Tibial nerve (tissue), 4 donors: Measurements from ENCODE around the gene SPNS3. TPM values are rescaled to one million over a fixed set of nuclear protein-coding genes. Genes with fewer than 3 reads are reported as not detected.
A peak's percentile ranks its signal among the peaks of the same experiment; 100 is the strongest.

Experiments
- DNase-seq, 2 donors: peaks; one replicate each; pipeline ENCODE4 v3.0.0-alpha.2; 2019; ENCODE audit warnings: low spot score in 2 of 2
- H3K27ac ChIP-seq, 4 donors: fragments of 200-600 bp; sonication (generic) in 3 of 4; one replicate each; pipeline ENCODE4 v1.5.1; 2017 to 2019; ENCODE audit warnings: mild to moderate bottlenecking in 1 of 4
- H3K27me3 ChIP-seq, 2 donors: fragments of 200-600 bp; sonication (generic) in 1 of 2; one replicate each; pipeline versions ENCODE4 v1.5.1 to v1.6.0; 2017 to 2019
- H3K36me3 ChIP-seq, 3 donors: fragments of 200-600 bp; sonication (generic); one replicate each; pipeline ENCODE4 v1.5.1; 2018 to 2019
- H3K4me1 ChIP-seq, 4 donors: fragments of 200-600 bp; sonication (generic) in 3 of 4; one replicate each; pipeline ENCODE4 v1.5.1; 2017 to 2019
- H3K4me3 ChIP-seq, 4 donors: fragments of 200-600 bp; sonication (generic) in 3 of 4; one replicate each; pipeline ENCODE4 v1.5.1; 2017 to 2019; ENCODE audit warnings: mild to moderate bottlenecking in 1 of 4, moderate library complexity in 1 of 4
- H3K9me3 ChIP-seq, 4 donors: fragments of 200-600 bp; sonication (generic) in 3 of 4; one replicate each; pipeline ENCODE4 v1.5.1; 2017 to 2019
- EP300 ChIP-seq, 2 donors: sonication (generic); formaldehyde crosslinking; IDR thresholded peaks; one replicate each; pipeline ENCODE4 v1.6.1; 2017; ENCODE audit warnings: antibody characterized with exemption in 2 of 2, mild to moderate bottlenecking in 1 of 2
- POLR2A ChIP-seq, 2 donors: fragments of 450-650 bp; IDR thresholded peaks; one replicate each; pipeline ENCODE4 v1.6.1; 2017; ENCODE audit warnings: antibody characterized with exemption in 2 of 2, mild to moderate bottlenecking in 2 of 2, moderate library complexity in 2 of 2
- WGBS, 2 donors: methylation state at CpG; one replicate each; pipeline ENCODE4 v1.1.5; 2018; 5-methylcytosine and 5-hydroxymethylcytosine counted together
- total RNA-seq, 4 donors: library from RNA; depleted of rRNA; stranded (reverse); fragments of >200 nt; gene quantifications; one replicate each; pipeline ENCODE4 v1.1.0, GENCODE V29; 2016
- TF ChIP-seq, protein P1 (sequence below), 5 experiments: fragments of 200-600 bp in 3 of 5; fragments of 450-650 bp in 2 of 5; sonication (generic) in 3 of 5; IDR thresholded peaks; one replicate each; pipeline ENCODE4 v1.5.1; 2016 to 2019; ENCODE audit warnings: antibody characterized with exemption in 5 of 5, mild to moderate bottlenecking in 3 of 5, moderate library complexity in 2 of 5

SPNS3 gene
- total RNA-seq, 4 donors from 2014 or later, result 0.44 TPM; not detected in 3

GRCh38 chr17:4478318-4478830 is 44.6 kb downstream of the SPNS3 start:
- no peak overlapping the region for H3K4me3 ChIP-seq
- no peaks in the 10 kb centered on the region for H3K9me3 ChIP-seq
- no peak for DNase-seq
- H3K27me3 ChIP-seq, result no peaks in the 10 kb centered on the region
- peaks cover 0 to 17% (median 0%) of the 10 kb centered on the region in 4 donors for H3K4me1 ChIP-seq
- 89 to 91% methylated on average over 11 of the region's 11 CpGs for WGBS, 2 donors
- TF ChIP-seq POLR2A (IDR thresholded peaks at IDR 0.05) (no peak), EP300 (IDR thresholded peaks at IDR 0.05) (no peak)
- TF ChIP-seq, protein P1, sequence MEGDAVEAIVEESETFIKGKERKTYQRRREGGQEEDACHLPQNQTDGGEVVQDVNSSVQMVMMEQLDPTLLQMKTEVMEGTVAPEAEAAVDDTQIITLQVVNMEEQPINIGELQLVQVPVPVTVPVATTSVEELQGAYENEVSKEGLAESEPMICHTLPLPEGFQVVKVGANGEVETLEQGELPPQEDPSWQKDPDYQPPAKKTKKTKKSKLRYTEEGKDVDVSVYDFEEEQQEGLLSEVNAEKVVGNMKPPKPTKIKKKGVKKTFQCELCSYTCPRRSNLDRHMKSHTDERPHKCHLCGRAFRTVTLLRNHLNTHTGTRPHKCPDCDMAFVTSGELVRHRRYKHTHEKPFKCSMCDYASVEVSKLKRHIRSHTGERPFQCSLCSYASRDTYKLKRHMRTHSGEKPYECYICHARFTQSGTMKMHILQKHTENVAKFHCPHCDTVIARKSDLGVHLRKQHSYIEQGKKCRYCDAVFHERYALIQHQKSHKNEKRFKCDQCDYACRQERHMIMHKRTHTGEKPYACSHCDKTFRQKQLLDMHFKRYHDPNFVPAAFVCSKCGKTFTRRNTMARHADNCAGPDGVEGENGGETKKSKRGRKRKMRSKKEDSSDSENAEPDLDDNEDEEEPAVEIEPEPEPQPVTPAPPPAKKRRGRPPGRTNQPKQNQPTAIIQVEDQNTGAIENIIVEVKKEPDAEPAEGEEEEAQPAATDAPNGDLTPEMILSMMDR (IDR thresholded peaks at IDR 0.05), result no peak
- H3K27ac ChIP-seq, result no peak overlapping the region
- H3K36me3 ChIP-seq, result no peaks in the 10 kb centered on the region

DNA sequence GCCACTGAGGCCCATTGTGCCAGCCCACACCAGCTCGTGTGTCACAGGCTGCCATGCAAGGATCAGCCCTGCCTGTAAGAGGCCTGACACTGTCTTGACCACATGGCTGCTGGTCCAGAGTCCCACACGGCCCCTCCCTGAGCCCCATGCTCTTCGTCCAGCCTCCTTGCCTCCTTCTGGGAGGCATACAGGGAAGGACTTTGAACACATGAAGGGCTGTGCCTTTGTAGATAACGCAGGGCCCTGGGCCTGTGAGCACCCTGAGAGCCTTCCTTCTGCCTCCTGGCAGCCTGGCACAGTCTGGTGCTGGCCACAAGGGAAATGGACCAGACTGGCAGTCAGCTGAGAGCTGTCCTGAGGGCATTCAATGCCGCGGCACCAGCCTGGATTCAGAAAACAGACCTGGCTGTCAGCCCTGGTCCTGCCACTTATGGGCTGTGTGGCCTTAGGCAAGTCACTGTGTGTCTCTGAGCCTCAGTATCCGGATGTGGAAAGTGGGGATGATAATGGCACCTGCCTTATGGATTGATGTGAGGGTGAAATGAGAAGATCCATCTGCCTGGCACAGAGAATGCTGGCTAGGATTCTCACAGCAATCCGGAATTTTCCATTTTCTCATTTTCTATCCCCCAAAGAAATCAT is 45.7 kb downstream of the SPNS3 start:
- no peaks in the 10 kb centered on the region for H3K27me3 ChIP-seq

DNA sequence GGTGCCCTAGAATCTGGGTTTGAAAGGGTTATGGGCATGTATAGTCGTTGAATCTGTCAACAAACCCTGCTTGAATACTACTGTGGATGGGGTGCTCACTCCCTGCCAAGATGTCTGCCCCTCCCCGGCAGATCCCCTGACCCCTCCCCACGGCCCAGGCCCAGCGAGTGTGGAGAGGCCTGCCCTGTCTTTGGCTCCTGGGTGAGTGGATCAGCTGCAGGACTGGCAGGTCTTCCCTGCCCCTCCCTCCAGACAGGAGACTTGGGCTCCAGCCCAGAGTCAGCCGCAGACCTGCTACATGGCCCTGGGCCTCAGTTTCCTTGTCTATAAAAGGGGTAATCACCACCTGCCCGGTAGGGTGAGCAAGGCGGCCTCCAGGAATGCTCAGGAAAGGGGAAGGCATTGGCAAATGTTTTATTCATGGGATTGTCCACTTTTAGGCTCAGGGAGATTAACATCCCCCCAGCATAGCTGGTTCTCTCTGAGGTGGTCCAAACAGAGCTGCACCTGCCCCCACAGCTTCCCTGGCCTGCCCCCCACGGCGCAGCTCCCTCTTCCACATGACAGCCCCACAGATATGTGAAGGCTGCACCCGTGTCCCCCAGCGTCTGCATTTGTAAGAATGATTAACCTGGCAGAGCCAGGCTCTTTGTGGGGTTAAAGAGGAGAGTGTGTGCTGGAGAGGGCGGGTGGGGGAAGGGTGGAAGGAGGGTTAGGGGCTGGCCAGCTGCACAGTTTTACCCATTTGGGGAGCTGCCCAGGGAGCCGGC is 46.4 kb downstream of the SPNS3 start:
- Histone ChIP-seq H3K4me3 (no peak overlapping the region), H3K36me3 (no peaks in the 10 kb centered on the region), H3K9me3 (no peaks in the 10 kb centered on the region), H3K4me1 (peaks cover 0 to 17% (median 0%) of the 10 kb centered on the region in 4 donors), H3K27ac (peak overlapping the region in 1 of 4 donors; percentile 74), H3K27me3 (no peaks in the 10 kb centered on the region)
- TF ChIP-seq POLR2A (IDR thresholded peaks at IDR 0.05) (no peak), EP300 (IDR thresholded peaks at IDR 0.05) (no peak)
- TF ChIP-seq, protein P1 (IDR thresholded peaks at IDR 0.05), result no peak
- DNase-seq, result no peak
- WGBS, 2 donors, result 57 to 61% methylated on average over 13 of the region's 13 CpGs

More for the DNA sequence above, 45.7 kb downstream of the SPNS3 start:
- Histone ChIP-seq H3K27ac (peak overlapping the region in 1 of 4 donors; percentile 74), H3K4me3 (no peak overlapping the region), H3K36me3 (no peaks in the 10 kb centered on the region), H3K9me3 (no peaks in the 10 kb centered on the region), H3K4me1 (peaks cover 0 to 17% (median 0%) of the 10 kb centered on the region in 4 donors)
- WGBS, 2 donors, result 81 to 89% methylated on average over 8 of the region's 8 CpGs
- DNase-seq, result no peak
- TF ChIP-seq, protein P1 (IDR thresholded peaks at IDR 0.05), result no peak
- TF ChIP-seq EP300 (IDR thresholded peaks at IDR 0.05), result no peak
- no peak for TF ChIP-seq POLR2A (IDR thresholded peaks at IDR 0.05)

GRCh38 chr17:4480929-4481898 is 47.5 kb downstream of the SPNS3 start:
- no peak for DNase-seq
- H3K27me3 ChIP-seq, result no peaks in the 10 kb centered on the region
- no peaks in the 10 kb centered on the region for H3K9me3 ChIP-seq
- no peak overlapping the region for H3K4me3 ChIP-seq
- no peaks in the 10 kb centered on the region for H3K36me3 ChIP-seq
- peaks cover 0 to 17% (median 0%) of the 10 kb centered on the region in 4 donors for H3K4me1 ChIP-seq
- H3K27ac ChIP-seq, result peak overlapping the region in 1 of 4 donors; percentile 74
- 36 to 38% methylated on average over 14 of the region's 14 CpGs for WGBS, 2 donors
- TF ChIP-seq EP300 (IDR thresholded peaks at IDR 0.05) (no peak), POLR2A (IDR thresholded peaks at IDR 0.05) (no peak)
- TF ChIP-seq, protein P1 (IDR thresholded peaks at IDR 0.05), result no peak
